Activated CD8-positive, alpha-beta memory T cell treated with anti-CD3 and anti-CD28 coated beads for 1 hour (primary cell): Measurements from ENCODE around the gene HMGB1.

Experiments used
- DNase-seq, 2 donors: peaks; one replicate each; pipeline ENCODE4 v3.0.0-alpha.2; 2020; ENCODE audit warnings: low read depth in 1 of 2; ENCODE audit errors: extremely low read depth in 1 of 2

Gene HMGB1

GRCh38 chr13:30435911-30436451 is 29.8 kb downstream of the HMGB1 start:
- no peak for DNase-seq

GRCh38 chr13:30431269-30431940 is 34.3 kb downstream of the HMGB1 start:
- DNase-seq: no peak

DNA sequence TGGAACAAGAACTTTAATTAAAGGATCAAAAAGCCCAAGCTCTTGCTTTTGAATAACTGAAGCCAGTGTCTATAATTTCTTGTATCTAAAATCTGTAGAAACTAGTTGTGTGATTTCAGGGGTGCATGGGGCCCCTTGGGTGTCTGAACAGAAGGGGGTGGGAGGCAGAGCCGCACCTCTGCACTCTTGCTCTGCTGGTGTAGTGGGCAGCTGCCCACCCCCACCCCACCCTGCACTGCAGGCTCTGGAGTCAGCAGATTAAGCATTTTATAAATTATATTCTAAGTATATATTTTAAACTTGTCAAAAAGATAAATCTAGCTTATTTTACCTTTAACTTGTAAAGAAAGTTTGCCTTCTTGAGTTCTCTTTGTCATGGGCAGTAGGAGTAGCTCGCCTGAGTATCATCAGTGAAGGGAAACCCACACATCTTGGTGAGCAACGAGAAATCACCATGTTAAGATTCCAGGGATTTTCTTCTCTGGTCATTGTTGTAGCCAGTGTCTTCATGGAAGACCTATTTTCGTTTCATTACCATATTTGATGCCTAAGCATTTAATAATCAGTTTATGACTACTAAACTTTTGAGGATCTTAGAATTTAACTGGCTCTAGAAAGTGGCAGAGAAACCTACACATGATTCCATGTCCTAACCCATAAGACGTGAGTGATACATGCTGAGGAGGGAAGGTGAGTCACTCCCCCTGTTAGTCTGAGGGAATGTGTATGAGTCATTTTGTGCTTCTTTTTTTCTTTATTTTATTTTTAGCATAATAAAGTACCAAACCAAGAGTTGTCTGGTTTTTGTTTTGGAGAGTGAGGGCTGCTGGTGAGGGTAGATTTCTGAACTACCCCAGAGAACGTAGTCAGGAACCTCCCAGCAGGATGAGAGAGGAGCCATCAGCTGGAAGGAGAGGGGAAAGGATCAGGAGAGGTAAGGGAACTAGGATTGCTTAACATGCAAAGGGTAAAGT is 35.7 kb downstream of the HMGB1 start:
- no peak for DNase-seq

DNA sequence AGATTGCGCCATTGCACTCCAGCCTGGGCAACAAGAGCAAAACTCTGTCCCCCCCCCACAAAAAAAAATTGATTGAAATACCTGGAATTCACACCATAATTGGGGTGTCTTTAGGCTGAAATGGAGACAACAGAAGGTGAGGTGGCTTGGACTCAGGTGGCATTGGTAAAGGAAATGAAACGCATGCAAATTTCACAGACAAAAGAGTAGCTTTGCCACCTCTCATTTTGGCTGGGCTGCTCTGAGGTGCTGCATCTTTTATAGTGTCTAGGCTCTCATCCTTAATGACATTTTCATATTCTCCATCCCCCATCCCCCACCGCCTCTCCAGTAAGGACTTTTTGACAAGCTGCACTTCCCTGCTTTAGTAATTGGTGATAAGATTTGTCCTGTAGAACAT is 36.5 kb downstream of the HMGB1 start:
- no peak for DNase-seq

DNA sequence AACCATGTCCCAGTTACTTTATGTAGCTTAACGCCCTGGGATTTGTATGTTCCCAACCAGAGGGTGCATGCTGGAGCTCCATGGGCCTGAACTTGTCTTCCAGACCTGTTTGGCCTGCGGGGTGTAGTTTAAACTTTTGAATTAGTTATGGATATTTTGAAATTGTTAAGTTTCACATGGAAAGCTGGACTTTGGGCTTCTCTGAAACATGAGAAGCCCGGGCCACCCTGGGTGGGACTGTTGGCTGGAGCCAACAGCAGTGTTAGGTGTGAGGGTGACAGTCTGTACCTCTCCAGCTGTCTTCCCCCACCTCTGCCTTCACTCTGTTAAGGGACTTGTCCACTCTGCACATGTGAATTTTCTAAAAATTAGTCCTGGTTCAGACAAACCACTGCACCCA is 41.8 kb downstream of the HMGB1 start:
- DNase-seq: no peak

DNA sequence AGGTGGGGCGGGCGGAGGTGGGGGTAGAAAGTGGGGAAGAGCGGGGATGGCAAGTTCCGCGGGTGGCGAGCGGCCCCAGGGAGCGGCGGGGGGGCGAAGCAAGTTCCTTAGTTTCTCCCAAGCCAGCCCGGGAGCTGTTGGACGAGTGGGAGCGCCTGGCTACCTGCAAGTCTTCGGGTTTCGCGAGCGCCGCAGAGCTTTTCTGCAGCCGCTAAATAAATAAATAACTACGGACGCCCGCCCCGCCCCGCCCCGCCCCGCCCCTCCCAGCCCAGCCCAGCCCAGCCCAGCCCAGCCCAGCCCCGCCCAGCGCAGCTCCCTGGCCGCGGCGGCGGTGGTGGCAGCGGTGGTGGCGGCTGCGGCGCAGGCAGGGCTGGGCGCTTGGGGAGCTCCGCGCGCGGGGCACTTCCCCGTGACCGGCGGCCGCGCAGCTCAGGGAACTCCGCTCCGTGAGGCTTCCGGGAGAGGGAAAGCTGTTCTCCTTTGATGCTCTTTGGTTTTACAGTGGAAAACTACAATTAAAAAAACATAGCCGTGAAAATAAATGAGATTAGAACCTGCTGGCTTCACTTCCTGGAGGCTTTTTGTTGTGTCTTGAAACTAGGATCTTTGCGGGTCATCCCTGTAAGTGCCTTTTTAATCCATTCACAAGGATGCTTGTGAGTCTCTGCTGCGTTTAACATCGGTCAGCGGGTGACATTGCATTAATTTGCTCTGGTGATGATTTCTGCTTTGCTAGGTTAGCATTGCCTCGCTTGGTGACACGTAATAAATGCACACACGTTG is 43.5 kb downstream of the HMGB1 start, which contains the start of gene UBE2L5:
Gene UBE2L5 (plus strand): TSS at position 440 of the 786 bp plus-strand sequence. CDS start 5,498 bp downstream, outside the sequence.
- DNase-seq: peak in 1 of 2 donors; percentile 51

GRCh38 chr13:30421093-30422053 is 44.4 kb downstream of the HMGB1 start:
- peak in 1 of 2 donors; percentile 11 for DNase-seq

GRCh38 chr13:30418717-30419459 is 46.8 kb downstream of the HMGB1 start:
- no peak for DNase-seq

- no peak for DNase-seq
Measured at GRCh38 chr13:30418075-30418716, 47.5 kb downstream of the HMGB1 start.

DNA sequence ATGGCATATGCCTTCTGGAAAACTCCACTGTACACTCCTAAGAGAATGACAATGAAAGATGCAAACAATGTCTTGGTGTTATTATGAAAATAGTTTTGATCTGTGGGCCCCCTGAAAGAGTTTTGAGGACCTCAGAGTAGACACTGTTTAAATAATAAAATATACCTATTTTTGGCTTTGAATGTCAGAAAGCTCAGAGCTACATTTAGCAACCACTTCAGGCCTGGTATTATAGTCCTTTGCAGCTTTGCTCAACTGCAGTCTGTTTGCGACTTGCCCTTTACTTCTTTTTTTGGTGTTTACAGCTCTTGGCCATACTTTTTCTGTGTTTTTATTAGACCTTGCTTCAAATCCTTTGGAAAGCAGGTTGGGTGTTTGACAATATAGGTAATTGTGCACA is 49.3 kb downstream of the HMGB1 start:
- no peak for DNase-seq

GRCh38 chr13:30415430-30416030 is 50.2 kb downstream of the HMGB1 start:
- DNase-seq: no peak

DNA sequence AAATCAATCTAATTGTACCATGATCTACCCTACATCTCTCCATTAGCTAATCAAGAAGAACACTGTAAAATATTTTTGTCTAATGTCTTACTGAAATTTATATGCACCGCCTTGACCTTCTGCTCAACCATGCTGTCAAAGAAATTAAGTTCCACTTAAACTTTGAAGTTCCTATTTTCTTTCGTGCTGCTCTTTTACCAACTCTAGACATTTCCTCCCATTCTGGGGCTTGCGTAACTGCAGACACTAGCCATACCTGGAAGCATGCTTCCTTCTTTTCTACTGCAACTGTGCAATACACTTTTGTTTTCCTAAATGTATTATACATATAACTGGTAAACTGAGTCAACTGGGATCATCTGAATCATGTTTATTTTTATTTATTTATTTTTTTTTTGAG is 51.9 kb downstream of the HMGB1 start:
- DNase-seq: no peak

- DNase-seq: no peak
Measured at GRCh38 chr13:30412346-30412745, 53.4 kb downstream of the HMGB1 start.

- no peak for DNase-seq
Measured at GRCh38 chr13:30410705-30411125, 55.0 kb downstream of the HMGB1 start.

GRCh38 chr13:30409886-30410704 is 55.6 kb downstream of the HMGB1 start:
- no peak for DNase-seq

DNA sequence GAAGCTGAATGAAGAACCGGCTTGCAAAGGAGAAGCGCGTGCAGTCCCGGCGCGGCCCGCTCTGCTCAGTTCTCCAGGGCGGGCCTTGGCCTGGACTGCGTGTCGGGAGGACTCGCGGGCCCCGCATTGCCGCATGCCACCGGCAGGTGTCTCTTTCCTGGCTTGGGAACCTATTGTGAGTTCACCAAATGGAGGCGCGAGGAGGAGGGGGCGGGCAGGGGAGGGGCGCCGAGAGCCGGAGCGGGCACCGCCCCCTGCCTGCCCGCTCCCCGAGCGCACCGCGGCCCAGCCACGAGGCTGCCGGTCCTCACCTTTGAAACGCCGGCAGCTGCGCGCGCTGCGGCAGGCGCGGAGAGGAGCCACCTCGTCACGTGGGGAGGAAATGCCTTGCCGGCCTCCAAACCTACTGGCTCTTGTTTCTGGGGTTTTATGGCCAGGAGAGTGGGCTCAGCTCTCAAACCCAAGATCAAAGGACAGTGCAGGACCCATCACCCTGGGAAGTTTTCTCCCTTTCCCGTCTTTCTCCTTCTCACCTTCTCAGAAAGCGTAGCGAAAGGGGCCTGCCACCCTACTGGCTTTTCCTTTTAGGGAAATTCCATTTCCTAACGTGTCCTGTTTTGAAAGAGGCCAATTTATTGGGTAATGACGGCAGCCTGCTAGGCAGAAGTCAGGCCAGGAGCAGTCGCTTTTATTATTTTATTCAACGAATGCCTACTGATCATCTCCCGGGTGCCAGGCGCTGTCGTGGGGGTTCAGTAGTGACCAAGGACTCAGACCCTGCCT is 57.2 kb downstream of the HMGB1 start:
- DNase-seq: peak; percentile 73 to 81
